Body of pancreas (tissue), 4 donors: ENCODE data around the gene SCN7A.

Source experiments
- CTCF ChIP-seq, 7 experiments: fragments of 450-650 bp in 4 of 7; fragments of 200-600 bp in 3 of 7; sonication (generic) in 3 of 7; IDR thresholded peaks; one replicate each; pipeline ENCODE4 v1.5.1; 2016 to 2019; ENCODE audit warnings: antibody characterized with exemption in 7 of 7
- POLR2A ChIP-seq, 3 donors: fragments of 450-650 bp; IDR thresholded peaks; one replicate each; pipeline ENCODE4 v1.6.1; 2016; ENCODE audit warnings: antibody characterized with exemption in 3 of 3, mild to moderate bottlenecking in 2 of 3

GRCh38 chr2:166376873-166377272 is 117.2 kb downstream of the SCN7A start:
- TF ChIP-seq CTCF (IDR thresholded peaks at IDR 0.05) (no peak), POLR2A (IDR thresholded peaks at IDR 0.05) (no peak)
